D721Med (cell line): ENCODE results near the gene SLC24A4.

Experiments
- DNase-seq: peaks from one replicate; pipeline ENCODE4 v3.0.0; 2011; ENCODE audit warnings: low spot score; ENCODE audit not compliant: insufficient read length
- FAIRE-seq: peaks from 2 replicates; lab custom pipeline; 2011; peaks lifted over from hg19 to GRCh38; lab: Jason Lieb, UNC
- TF ChIP-seq, protein P1 (sequence below): IDR thresholded peaks from 2 replicates; pipeline ENCODE4 v1.5.1; 2012; ENCODE audit warnings: mild to moderate bottlenecking, control low read depth; ENCODE audit not compliant: insufficient read depth; ENCODE audit errors: missing control alignments

SLC24A4 gene

DNA sequence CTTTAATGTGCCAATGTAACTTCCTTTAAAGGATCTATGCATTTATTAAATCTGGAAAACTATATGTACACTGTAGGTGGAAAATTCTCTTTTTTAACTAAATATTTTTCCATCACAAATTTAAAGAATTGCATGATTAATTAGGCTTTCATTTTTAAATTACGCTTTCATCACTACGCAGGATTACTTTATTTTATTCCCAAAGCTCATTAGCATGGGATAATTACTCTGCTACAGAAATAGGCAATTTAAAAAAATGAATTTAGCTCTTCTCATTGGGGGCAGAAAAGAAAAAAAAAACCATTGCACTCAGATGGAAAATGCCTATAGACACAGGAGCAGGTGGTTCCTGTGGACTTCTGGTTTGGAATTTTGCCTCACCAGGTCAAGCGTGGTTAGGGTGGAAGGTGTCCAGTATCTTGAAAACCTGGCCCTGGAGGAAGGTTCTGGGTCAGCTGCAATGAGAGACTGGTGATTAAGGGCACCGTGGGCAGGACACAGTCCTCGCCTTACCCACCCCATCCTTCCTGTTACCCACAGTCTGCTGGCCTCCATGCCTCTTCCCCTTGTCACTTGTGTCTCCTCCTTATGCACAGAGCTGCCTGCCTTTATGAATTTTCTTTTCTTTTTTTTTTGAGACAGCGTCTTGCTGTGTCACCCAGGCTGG is 173.4 kb downstream of the SLC24A4 start:
- no peak for FAIRE-seq
- TF ChIP-seq, protein P1, sequence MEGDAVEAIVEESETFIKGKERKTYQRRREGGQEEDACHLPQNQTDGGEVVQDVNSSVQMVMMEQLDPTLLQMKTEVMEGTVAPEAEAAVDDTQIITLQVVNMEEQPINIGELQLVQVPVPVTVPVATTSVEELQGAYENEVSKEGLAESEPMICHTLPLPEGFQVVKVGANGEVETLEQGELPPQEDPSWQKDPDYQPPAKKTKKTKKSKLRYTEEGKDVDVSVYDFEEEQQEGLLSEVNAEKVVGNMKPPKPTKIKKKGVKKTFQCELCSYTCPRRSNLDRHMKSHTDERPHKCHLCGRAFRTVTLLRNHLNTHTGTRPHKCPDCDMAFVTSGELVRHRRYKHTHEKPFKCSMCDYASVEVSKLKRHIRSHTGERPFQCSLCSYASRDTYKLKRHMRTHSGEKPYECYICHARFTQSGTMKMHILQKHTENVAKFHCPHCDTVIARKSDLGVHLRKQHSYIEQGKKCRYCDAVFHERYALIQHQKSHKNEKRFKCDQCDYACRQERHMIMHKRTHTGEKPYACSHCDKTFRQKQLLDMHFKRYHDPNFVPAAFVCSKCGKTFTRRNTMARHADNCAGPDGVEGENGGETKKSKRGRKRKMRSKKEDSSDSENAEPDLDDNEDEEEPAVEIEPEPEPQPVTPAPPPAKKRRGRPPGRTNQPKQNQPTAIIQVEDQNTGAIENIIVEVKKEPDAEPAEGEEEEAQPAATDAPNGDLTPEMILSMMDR: no peak
- DNase-seq: no peak

DNA sequence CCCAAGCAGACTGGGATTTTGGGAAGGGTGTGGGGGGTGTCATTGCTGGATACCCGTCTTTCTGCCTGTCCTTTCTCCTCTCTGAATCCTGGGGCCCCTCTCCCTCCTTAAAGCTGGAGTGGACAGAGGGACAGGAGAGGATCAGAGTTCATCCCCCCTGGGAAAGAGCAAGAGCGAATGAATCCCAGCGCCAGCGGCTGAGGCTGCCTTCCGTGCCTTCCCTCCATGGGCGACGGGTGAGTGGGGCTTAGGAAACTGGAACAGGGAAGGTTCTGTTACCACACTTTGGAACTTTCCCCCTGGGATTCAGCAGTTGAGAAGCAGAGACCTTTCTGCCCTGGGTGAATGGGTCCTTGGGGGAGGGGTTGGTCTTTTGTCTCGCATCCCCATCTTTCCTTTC is 174.4 kb downstream of the SLC24A4 start:
- FAIRE-seq (no peak), DNase-seq (no peak)
- TF ChIP-seq, protein P1: no peak

DNA sequence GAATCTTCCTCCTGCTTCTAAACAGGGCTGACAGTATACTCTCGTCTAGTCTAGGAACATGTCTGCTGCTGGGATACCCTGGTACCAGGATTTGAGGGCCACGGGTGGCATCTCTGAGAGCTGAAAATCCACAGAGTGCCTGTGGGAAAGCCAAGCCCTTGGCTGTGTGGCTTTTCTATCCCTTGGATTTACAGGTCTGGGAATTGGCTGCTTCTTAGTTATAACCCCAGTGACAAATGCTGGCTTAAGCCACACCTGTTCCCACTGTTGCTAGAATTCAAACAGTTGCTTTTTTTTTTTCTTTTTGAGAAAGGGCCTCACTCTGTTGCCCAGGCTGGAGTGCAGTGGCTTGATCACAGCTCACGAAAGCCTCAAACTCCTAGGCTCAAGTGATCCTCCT is 176.3 kb downstream of the SLC24A4 start:
- TF ChIP-seq, protein P1: no peak
- FAIRE-seq (no peak), DNase-seq (no peak)

DNA sequence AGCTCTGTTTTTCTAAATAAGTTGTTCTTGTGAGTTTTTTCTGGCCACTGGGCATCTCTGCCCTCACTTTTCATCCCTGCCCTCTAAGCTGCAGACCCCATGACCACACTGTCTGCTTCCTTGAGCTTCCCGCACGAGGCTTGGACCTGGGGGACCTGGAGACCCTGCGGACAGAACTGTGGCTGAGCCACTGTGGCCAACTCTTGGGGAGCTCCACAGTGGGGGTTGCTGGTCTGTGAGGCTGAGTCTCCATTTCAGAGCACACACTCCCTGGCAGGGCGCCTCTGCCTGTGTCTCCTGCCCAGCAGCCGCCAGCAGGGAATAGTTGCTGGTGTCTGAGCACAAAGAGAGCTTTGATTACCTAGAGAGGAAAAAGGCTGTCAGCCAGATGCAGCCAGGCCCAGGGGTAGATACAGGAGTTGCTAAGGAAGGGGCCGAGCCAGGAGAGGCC is 177.6 kb downstream of the SLC24A4 start:
- DNase-seq: no peak
- no peak for FAIRE-seq
- TF ChIP-seq, protein P1: no peak

DNA sequence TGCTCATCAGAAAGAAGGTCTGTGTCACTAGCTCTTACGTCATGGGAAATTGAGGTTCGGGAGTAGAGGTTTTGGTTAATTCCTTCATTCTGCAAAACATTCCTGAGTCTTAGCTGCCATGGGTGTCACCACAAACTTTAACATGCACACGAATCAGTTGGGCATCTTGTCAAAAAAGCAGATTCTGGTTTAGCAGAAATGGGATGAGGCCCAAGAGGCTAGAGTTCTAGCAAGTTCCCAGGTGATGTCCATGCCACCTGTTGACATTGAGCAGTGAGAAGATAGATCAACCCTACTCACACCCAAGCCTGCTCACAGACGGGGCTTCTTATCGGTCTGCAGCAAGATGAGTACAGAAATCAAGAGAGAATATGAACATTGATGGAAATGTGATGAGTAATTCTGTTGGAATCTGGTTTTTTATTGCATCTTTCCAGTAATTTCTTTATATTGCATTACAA is 179.0 kb downstream of the SLC24A4 start:
- FAIRE-seq: no peak
- TF ChIP-seq, protein P1: no peak
- no peak for DNase-seq

DNA sequence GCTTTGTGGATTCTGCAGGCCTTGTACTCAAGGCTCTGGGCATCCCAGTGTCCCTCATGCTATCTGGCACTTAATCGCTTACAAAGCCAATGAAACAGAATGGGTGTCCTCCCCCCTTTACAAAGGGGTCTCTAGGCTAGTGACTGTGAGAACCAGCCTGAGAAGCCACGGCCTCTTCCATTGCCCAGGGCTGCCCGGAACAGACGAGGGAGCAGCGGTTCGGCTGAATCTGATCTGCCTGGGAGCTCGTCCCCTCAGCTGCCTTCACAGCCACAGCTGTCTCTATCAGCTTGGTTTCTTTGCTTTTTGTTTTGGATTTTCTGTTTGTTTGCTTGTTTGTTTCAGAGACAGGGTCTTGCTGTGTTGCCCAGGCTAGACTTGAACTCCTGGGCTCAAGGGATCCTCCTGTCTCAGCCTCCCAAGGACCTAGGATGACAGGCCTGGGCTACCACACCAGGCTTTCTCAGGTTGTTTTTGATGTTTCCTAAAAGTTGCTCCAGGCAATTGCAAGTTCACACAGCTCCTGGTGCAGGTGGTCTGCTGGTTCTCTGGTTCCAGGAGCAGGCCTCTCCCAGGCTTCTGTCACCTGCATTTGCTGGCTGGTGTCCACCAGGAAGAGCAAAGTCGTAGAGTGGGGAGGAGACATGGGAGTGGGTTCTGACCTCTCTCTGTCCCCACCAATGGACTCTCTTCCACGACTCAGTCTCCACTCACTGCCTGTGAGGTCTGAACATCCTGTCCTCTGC is 179.7 kb downstream of the SLC24A4 start:
- TF ChIP-seq, protein P1: no peak
- FAIRE-seq (no peak), DNase-seq (no peak)
